Mononuclear cell (primary cell): ENCODE measurements around the gene RARS1. TPM values are rescaled to one million over a fixed set of nuclear protein-coding genes. Genes with fewer than 3 reads are reported as not detected.

ENCODE experiments used
- H3K27me3 ChIP-seq: 2 replicates; pipeline ENCODE4 v1.6.0; 2011; ENCODE audit warnings: low read length, control low read depth; ENCODE audit not compliant: insufficient read depth
- H3K4me1 ChIP-seq: 2 replicates; pipeline ENCODE4 v1.5.1; 2011; ENCODE audit warnings: mild to moderate bottlenecking, low read length, control low read depth; ENCODE audit not compliant: insufficient read depth
- H3K4me3 ChIP-seq: 2 replicates; pipeline ENCODE4 v1.5.1; 2011; ENCODE audit warnings: mild to moderate bottlenecking, low read length, moderate library complexity
- H3K9me3 ChIP-seq: 2 replicates; pipeline ENCODE4 v1.5.1; 2011; ENCODE audit warnings: low read depth, mild to moderate bottlenecking, control low read depth, low read length
- total RNA-seq: library from RNA; depleted of rRNA; stranded (reverse); fragments of >200 nt; gene quantifications from one replicate; pipeline ENCODE4 v1.2.3, GENCODE V29; 2012

Gene RARS1
- total RNA-seq, 1 donor, result 194 TPM

GRCh38 chr5:168468836-168469235, 17.4 kb upstream of the RARS1 start:
- no peaks in the 10 kb centered on the region for H3K9me3 ChIP-seq
- H3K4me3 ChIP-seq, result no peak overlapping the region
- no peaks in the 10 kb centered on the region for H3K4me1 ChIP-seq
- no peaks in the 10 kb centered on the region for H3K27me3 ChIP-seq

GRCh38 chr5:168469816-168470215, 16.5 kb upstream of the RARS1 start:
- Histone ChIP-seq H3K9me3 (no peaks in the 10 kb centered on the region), H3K4me1 (no peaks in the 10 kb centered on the region), H3K27me3 (no peaks in the 10 kb centered on the region), H3K4me3 (no peak overlapping the region)

GRCh38 chr5:168471785-168472184, 14.5 kb upstream of the RARS1 start:
- Histone ChIP-seq H3K27me3 (no peaks in the 10 kb centered on the region), H3K9me3 (no peaks in the 10 kb centered on the region), H3K4me3 (no peak overlapping the region), H3K4me1 (no peaks in the 10 kb centered on the region)

GRCh38 chr5:168472329-168472728, 13.9 kb upstream of the RARS1 start:
- Histone ChIP-seq H3K9me3 (no peaks in the 10 kb centered on the region), H3K4me3 (no peak overlapping the region), H3K4me1 (no peaks in the 10 kb centered on the region), H3K27me3 (no peaks in the 10 kb centered on the region)

GRCh38 chr5:168474319-168474718, 12.0 kb upstream of the RARS1 start:
- Histone ChIP-seq H3K4me3 (no peak overlapping the region), H3K9me3 (no peaks in the 10 kb centered on the region), H3K27me3 (no peaks in the 10 kb centered on the region), H3K4me1 (no peaks in the 10 kb centered on the region)

GRCh38 chr5:168477060-168477459, 9.2 kb upstream of the RARS1 start:
- H3K9me3 ChIP-seq, result no peaks in the 10 kb centered on the region
- H3K4me1 ChIP-seq, result no peaks in the 10 kb centered on the region
- H3K4me3 ChIP-seq, result no peak overlapping the region
- no peaks in the 10 kb centered on the region for H3K27me3 ChIP-seq

GRCh38 chr5:168479166-168479565, 7.1 kb upstream of the RARS1 start:
- Histone ChIP-seq H3K9me3 (no peaks in the 10 kb centered on the region), H3K27me3 (no peaks in the 10 kb centered on the region), H3K4me1 (no peaks in the 10 kb centered on the region), H3K4me3 (no peak overlapping the region)

GRCh38 chr5:168480601-168481000, 5.7 kb upstream of the RARS1 start:
- no peaks in the 10 kb centered on the region for H3K4me1 ChIP-seq
- no peak overlapping the region for H3K4me3 ChIP-seq
- no peaks in the 10 kb centered on the region for H3K27me3 ChIP-seq
- no peaks in the 10 kb centered on the region for H3K9me3 ChIP-seq

GRCh38 chr5:168481330-168481788, 4.9 kb upstream of the RARS1 start:
- Histone ChIP-seq H3K9me3 (no peaks in the 10 kb centered on the region), H3K27me3 (no peaks in the 10 kb centered on the region), H3K4me1 (peaks cover 4% of the 10 kb centered on the region), H3K4me3 (no peak overlapping the region)

- Histone ChIP-seq H3K4me3 (no peak overlapping the region), H3K27me3 (no peaks in the 10 kb centered on the region), H3K4me1 (peaks cover 10% of the 10 kb centered on the region), H3K9me3 (no peaks in the 10 kb centered on the region)
Observed at GRCh38 chr5:168482361-168482760, 3.9 kb upstream of the RARS1 start.

GRCh38 chr5:168489059-168489458, 2.8 kb downstream of the RARS1 start:
- H3K4me3 ChIP-seq, result no peak overlapping the region
- H3K27me3 ChIP-seq, result no peaks in the 10 kb centered on the region
- H3K9me3 ChIP-seq, result no peaks in the 10 kb centered on the region
- H3K4me1 ChIP-seq, result peaks cover 10% of the 10 kb centered on the region

GRCh38 chr5:168494057-168494555, 7.8 kb downstream of the RARS1 start:
- Histone ChIP-seq H3K4me1 (no peaks in the 10 kb centered on the region), H3K4me3 (no peak overlapping the region), H3K27me3 (no peaks in the 10 kb centered on the region), H3K9me3 (no peaks in the 10 kb centered on the region)

- Histone ChIP-seq H3K4me3 (no peak overlapping the region), H3K9me3 (no peaks in the 10 kb centered on the region), H3K27me3 (no peaks in the 10 kb centered on the region), H3K4me1 (no peaks in the 10 kb centered on the region)
Observed at GRCh38 chr5:168502563-168503237, 16.4 kb downstream of the RARS1 start.

GRCh38 chr5:168513861-168514428, 27.7 kb downstream of the RARS1 start:
- Histone ChIP-seq H3K4me3 (no peak overlapping the region), H3K4me1 (no peaks in the 10 kb centered on the region), H3K27me3 (no peaks in the 10 kb centered on the region), H3K9me3 (peaks cover 12% of the 10 kb centered on the region)

GRCh38 chr5:168525856-168526255, 39.6 kb downstream of the RARS1 start:
- peaks cover 27% of the 10 kb centered on the region for H3K27me3 ChIP-seq
- no peaks in the 10 kb centered on the region for H3K4me1 ChIP-seq
- H3K4me3 ChIP-seq, result no peak overlapping the region
- no peaks in the 10 kb centered on the region for H3K9me3 ChIP-seq

GRCh38 chr5:168527756-168528295, 41.6 kb downstream of the RARS1 start:
- no peak overlapping the region for H3K4me3 ChIP-seq

More at GRCh38 chr5:168527756-168528295, 41.6 kb downstream of the RARS1 start:
- Histone ChIP-seq H3K4me1 (no peaks in the 10 kb centered on the region), H3K27me3 (peaks cover 40% of the 10 kb centered on the region), H3K9me3 (no peaks in the 10 kb centered on the region)
